Ishikawa (cell line): Measurements from ENCODE around the gene COPS7A.

Source experiments
- CREB1 ChIP-seq: IDR thresholded peaks from 2 replicates; pipeline ENCODE4 v1.6.1; 2012; ENCODE audit warnings: low read depth
- EGR1 ChIP-seq: IDR thresholded peaks from 2 replicates; pipeline ENCODE4 v1.6.1; 2012
- EP300 ChIP-seq: IDR thresholded peaks from 2 replicates; pipeline ENCODE4 v1.6.1; 2012; ENCODE audit warnings: borderline replicate concordance
- FOXM1 ChIP-seq: IDR thresholded peaks from 2 replicates; pipeline ENCODE4 v1.6.1; 2012; ENCODE audit warnings: low read depth, borderline replicate concordance
- NFIC ChIP-seq: IDR thresholded peaks from 2 replicates; pipeline ENCODE4 v1.6.1; 2012
- RAD21 ChIP-seq: IDR thresholded peaks from 2 replicates; pipeline ENCODE4 v1.6.1; 2012; ENCODE audit warnings: low read depth
- TAF1 ChIP-seq: IDR thresholded peaks from 2 replicates; pipeline ENCODE4 v1.6.1; 2012; ENCODE audit warnings: low read depth, mild to moderate bottlenecking
- TCF12 ChIP-seq: IDR thresholded peaks from 2 replicates; pipeline ENCODE4 v1.6.1; 2012; ENCODE audit warnings: low read depth
- YY1 ChIP-seq: IDR thresholded peaks from 2 replicates; pipeline ENCODE4 v1.6.1; 2012; ENCODE audit warnings: low read depth
- ZBTB7A ChIP-seq: IDR thresholded peaks from 2 replicates; pipeline ENCODE4 v1.6.1; 2012; ENCODE audit warnings: low read depth
- TF ChIP-seq, protein P1 (sequence below): IDR thresholded peaks from 2 replicates; pipeline ENCODE4 v1.6.1; 2012; ENCODE audit warnings: low read depth, mild to moderate bottlenecking
- TF ChIP-seq, protein P2 (sequence below): IDR thresholded peaks from 2 replicates; pipeline ENCODE4 v1.6.1; 2012
- TF ChIP-seq, protein P3 (sequence below): IDR thresholded peaks from 2 replicates; pipeline ENCODE4 v1.6.1; 2012

DNA sequence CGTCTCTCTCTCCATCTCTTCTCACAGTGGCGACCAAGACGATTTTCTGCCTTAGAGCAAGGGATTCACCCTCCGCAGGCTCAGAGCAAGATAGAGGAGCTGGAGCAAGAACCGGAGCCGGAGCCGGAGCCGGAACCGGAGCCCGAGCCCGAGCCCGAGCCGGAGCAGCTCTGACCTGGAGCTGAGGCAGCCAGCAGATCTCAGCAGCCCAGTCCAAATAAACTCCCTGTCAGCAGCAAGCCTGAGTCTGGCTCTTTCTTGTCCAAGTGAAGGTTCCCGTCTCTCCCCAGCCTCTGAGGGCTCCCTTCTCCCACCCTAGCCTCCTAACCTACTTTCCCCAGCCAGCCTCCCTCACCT is 54.3 kb downstream of the COPS7A start:
- TF ChIP-seq RAD21 (no peak), TAF1 (no peak), EP300 (no peak), EGR1 (no peak), FOXM1 (no peak), TCF12 (no peak), YY1 (no peak), CREB1 (no peak), NFIC (no peak), ZBTB7A (no peak)
- TF ChIP-seq, protein P1, sequence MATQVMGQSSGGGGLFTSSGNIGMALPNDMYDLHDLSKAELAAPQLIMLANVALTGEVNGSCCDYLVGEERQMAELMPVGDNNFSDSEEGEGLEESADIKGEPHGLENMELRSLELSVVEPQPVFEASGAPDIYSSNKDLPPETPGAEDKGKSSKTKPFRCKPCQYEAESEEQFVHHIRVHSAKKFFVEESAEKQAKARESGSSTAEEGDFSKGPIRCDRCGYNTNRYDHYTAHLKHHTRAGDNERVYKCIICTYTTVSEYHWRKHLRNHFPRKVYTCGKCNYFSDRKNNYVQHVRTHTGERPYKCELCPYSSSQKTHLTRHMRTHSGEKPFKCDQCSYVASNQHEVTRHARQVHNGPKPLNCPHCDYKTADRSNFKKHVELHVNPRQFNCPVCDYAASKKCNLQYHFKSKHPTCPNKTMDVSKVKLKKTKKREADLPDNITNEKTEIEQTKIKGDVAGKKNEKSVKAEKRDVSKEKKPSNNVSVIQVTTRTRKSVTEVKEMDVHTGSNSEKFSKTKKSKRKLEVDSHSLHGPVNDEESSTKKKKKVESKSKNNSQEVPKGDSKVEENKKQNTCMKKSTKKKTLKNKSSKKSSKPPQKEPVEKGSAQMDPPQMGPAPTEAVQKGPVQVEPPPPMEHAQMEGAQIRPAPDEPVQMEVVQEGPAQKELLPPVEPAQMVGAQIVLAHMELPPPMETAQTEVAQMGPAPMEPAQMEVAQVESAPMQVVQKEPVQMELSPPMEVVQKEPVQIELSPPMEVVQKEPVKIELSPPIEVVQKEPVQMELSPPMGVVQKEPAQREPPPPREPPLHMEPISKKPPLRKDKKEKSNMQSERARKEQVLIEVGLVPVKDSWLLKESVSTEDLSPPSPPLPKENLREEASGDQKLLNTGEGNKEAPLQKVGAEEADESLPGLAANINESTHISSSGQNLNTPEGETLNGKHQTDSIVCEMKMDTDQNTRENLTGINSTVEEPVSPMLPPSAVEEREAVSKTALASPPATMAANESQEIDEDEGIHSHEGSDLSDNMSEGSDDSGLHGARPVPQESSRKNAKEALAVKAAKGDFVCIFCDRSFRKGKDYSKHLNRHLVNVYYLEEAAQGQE = no peak
- TF ChIP-seq, protein P2, sequence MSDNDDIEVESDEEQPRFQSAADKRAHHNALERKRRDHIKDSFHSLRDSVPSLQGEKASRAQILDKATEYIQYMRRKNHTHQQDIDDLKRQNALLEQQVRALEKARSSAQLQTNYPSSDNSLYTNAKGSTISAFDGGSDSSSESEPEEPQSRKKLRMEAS = no peak
- TF ChIP-seq, protein P3, sequence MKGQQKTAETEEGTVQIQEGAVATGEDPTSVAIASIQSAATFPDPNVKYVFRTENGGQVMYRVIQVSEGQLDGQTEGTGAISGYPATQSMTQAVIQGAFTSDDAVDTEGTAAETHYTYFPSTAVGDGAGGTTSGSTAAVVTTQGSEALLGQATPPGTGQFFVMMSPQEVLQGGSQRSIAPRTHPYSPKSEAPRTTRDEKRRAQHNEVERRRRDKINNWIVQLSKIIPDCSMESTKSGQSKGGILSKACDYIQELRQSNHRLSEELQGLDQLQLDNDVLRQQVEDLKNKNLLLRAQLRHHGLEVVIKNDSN = no peak
